ENCODE results near the gene KLHDC4.
"Not testable (repeated sequence)": the region's sequence is repeated elsewhere in the genome, so short reads cannot be mapped to it uniquely, and the experiment has no call there.

Gene KLHDC4

DNA sequence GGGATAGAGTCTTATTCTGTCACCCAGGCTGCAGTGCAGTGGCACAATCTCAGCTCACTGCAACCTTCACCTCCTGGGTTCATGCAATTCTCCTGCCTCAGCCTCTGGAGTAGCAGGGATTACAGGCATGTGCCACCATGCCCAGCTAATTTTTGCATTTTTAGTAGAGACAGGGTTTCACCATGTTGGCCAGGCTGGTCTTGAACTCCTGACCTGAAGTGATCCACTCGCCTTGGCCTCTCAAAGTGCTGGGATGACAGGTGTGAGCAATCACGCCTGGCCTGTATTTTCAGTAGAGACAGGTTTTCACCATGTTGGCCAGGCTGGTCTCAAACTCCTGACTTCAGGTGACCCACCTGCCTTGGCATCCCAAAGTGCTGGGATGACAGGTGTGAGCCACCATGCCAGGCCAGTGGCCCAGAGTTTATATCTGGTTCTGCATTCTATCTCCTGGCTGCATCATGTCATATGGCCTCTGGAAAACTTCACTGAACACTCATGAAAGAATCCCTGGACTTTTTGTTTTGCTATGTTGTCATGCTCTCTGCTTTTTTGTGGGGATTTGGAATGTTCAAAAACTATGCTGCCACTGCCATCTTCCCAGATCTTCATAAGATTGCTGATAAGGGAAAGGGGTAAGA lies 21.8 kb upstream of the KLHDC4 start:
- not testable (repeated sequence) for DNase-seq

DNA sequence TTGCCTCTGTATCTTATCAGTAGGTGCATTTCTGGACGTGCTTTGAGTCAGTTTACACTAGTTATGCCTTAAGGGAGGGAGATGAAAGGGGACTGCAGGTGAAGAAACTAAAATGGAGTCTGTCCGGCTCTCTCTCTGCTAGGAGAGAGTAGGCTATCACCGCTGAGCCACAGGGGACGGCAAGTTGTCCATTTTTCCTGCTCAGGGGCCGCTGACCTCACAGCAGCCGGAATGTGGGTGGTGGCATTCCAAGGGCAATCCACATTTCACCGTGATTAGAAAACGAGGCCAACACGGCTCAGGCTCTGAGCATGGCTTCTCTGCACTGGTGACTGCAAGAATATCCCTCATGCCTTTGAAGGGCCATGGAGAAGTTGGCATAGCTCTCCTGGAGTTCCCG lies 19.0 kb upstream of the KLHDC4 start:
- no peak for DNase-seq

DNA sequence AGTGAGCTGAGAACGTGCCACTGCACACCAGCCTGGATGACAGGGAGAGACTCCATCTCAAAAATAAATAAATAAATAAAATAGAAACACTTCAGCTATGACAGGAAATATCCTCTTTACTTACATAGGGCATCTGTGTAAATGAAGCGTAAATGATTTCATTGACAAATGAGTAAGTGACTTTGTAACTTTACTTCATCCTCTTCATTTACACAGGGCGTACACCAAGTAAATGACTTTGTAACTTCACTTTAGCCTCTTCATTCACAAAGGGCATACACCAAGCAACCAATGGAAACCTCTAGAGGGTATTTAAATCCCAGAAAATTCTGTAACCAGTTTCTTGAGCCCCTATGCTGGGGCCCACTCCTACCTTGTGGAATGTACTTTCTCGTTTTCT lies 16.2 kb upstream of the KLHDC4 start:
- no peak for DNase-seq

DNA sequence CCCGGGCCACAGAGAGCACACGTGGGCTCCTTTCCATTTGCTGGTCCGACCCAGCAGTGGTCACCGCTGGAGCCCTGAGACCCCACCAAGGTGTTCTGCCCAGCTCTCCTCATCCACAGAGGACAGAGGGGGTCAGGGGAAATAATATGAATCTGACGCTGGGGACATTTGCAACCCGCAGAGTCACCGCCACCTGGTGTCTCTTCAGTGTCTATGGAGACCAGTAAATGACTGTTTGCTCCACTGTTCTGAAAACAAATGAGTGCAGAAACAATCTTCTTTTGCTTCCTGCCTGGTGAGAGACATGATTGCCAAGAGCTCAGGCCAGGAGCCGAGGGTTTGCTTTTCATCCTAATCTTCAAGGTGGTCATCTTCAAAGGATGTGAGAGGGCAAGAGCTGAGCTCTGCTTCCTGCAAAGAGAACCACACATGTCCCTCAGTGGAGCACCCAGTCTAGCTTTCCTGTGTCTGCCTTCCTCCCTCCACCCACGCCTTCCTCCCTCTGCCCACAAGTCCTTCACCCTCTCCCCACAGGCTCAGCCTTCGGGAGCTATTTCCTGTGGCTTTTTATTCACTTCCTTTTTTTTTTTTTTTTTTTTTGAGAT lies 14.7 kb upstream of the KLHDC4 start:
- DNase-seq: peak; percentile 21

DNA sequence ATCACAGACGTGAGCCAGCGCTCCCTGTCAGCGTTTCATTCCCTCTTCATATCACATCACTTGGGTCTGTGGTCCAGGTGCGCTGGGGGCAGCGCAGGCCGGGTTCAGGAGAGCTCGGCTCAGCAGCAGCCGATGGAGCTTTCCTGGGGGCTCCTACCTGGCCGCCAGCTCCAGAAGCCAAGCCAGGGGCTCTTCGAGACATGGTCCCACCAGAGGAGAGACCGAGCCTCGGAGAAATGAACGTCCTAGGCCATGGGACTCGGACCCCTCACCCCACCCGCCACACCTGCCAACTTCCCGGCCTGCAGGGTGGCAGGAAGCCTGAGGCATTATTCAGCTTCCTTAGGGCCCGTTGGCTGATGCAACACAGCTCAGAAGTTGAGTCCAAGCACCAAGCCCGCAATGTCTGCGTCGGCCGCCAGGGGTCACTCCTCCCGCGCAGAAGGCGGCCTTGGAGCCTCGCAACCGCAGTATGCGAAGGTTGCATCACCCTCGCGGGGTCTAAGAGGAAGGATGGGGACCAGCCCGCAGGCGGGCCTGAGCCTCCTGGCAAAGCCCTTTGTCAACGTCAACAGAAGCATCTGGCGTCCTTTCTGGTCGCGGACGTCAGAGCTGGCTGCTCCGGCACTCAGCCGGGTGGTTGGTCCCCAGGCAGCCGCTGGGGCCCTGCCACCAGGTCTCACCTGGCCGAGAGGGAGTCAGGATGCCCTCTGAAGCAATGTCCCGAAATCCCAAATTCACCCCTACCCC lies 13.2 kb upstream of the KLHDC4 start:
- peak; percentile 89 for DNase-seq

DNA sequence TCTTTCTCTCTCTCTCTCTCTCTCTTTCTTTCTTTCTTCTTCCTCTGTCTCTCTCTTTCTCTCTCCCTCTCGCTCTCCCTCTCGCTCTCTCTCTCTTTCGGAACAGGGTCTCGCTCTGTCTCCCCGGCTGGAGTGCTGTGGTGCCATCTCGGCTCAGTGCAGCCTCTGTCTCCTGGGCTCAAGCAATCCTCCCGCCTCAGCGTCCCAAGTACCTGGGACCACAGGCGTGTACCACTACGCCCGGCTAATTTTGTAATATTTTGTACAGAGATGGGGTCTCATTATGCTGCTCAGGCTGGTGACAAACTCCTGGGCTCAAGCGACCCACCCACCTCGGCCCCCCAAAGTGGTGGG lies 12.7 kb upstream of the KLHDC4 start:
- no peak for DNase-seq

DNA sequence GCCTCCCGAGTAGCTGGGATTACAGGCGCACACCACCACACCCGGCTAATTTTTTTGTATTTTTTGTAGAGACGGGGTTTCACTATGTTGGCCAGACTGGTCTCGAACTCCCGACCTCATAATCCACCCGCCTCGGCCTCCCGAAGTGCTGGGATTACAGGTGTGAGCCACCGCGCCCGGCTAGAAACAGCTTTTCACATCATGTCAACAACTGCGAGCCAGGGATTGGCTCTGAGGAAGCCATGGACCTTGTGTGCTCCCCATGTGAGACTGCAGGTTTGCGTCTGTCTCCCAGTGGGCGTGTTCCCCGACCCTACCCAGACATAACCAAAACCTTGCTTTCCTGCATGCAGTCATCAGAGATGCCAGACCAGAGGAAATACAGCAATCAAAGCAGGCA lies 8.1 kb upstream of the KLHDC4 start:
- not testable (repeated sequence) for DNase-seq

DNA sequence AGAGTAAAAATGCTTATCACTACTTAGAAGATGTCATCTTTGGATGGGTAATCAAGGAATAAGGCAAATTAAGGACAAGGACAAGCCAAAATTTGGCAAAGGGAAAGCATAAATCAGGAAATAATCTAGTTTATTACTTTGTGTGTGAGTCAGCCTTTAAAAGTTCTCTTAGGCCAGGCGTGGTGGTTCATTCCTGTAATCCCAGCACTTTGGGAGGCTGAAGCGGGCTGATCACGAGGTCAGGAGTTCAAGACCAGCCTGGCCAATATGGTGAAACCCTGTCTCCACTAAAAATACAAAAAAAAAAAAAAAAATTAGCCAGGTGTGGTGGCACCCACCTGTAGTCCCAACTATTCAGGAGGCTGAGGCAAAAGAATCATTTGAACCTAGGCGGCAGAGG lies 1.7 kb upstream of the KLHDC4 start:
- DNase-seq: not testable (repeated sequence)

DNA sequence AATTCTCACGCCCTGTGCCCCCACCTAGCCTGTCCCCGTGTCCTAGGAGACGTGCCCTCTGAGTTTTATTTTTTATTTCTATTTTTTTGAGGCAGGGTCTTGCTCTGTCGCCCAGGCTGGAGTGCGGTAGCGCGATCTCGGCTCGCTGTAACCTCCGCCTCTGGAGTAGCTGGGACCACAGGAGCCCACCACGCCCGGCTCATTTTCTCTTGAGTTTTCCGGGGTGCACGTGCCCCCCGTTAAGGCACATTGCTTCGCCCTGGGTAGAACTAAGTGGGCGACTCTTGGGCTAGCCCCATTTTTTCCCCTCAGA lies 655 bp upstream of the KLHDC4 start:
- DNase-seq: no peak

DNA sequence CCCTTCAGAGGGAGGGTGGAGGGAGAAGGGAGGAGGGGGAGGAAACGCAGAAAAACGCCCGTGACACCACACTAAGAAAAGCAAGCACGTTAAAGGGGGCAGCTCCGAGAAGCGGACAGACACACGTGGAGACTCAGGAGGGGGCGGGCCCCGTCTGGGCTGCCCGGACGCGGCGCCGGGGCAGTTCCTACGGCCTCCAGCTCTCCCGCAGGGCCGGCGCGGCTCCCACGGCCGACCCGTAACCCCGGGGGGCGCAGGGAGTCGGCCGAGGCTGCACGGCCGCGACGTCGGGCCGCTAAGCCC lies 362 bp downstream of the KLHDC4 start:
- DNase-seq: peak; percentile 41

DNA sequence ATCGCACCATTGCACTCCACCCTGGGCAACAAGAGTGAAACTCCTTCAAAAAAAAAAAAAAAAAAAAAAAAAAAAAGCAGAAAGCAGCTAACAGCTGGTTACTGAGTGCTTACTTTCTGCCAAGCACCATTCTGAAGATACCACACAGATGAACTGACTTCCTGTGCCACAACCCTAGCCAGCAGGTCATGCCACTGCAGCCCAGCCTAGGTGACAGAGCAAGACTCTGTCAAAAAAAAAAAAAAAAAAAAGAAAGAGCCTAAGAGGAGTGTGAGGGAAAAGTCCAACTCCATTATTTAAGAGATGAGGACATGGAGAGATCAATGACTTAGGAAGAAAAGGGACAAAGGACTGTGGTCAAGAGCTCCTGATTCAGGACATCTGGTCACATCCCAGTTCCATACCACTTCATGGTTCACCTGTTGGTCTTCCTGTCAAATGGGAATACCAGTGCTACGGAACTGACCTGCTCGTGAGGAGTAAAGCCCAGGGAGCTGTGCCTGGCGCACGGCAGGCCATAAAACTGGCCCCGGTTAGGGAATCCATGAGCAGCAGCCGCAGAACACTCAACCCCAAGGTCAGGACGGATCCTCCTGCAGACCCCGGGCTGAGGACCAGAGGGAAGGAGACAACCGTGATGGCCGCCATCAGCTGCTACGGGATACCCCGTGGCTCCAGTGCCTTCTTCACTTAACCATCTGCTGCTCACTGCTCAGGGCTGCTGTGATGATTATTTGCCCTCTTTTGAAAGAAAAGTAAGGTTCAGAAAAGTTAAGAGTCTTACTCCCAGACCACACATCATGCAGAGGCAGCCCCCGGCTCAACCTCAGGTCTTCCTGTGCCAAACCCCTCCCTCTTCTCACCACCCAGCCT lies 950 bp downstream of the KLHDC4 start:
- no peak for DNase-seq

DNA sequence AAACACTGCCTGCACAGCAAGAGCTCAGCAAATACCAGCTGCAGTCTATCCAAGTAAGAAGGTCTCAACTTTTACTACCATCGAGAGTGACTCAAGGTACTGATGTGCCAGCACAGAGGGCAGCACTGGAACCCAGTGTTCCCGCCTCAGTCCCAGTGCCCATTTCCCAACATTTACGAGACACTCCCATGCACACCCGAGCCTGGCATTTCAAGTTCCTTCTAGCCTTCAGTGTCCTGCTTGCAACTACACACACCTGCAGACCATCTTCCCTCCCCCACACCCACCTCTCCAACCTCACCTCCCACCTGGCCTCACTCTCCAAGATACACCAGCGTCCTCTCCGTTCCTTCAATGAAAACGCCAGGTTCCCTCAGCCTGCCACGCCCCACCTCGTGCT lies 3.2 kb downstream of the KLHDC4 start:
- DNase-seq: no peak

DNA sequence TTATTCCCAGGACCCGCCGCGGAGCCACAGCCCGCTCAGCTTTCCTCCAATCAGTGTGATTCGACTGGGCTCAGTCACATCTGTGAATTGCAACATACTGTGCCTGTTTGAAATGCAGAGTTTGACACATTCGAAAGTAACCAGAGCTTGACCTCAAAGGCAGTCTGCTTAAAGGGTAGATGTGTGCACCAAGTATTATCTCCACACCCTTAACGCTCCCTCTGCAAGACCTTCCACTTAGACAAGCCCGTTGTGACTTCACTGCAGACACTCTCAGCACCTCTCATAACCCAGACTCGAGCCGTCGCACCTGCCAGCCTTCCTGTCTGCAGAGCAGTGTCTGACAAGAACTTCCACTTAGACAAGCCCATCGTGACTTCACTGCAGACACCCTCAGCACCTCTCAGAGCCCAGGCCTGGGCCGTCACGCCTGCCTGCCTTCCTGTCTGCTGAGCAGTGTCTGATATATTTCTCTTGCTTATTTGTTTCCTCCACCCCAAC lies 3.7 kb downstream of the KLHDC4 start:
- DNase-seq: no peak

DNA sequence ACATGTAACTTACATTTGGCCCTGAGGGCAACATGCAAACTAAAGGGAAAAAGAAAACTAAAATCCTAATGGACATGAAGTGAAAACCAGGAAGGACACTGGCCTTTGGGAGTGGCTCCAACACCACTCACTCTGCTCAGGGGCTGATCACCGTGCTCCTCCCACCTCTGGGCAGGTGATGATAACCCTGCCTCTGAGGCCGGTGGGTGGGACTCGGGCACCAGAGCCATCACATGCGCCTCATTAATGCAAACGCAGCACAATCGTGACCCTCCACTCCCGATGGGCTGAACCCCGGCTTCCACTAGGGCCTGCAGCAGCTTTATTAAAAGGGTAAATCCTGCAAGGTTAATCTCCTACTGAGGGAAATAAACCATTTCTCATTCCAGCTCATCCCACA lies 4.7 kb downstream of the KLHDC4 start:
- DNase-seq: no peak

DNA sequence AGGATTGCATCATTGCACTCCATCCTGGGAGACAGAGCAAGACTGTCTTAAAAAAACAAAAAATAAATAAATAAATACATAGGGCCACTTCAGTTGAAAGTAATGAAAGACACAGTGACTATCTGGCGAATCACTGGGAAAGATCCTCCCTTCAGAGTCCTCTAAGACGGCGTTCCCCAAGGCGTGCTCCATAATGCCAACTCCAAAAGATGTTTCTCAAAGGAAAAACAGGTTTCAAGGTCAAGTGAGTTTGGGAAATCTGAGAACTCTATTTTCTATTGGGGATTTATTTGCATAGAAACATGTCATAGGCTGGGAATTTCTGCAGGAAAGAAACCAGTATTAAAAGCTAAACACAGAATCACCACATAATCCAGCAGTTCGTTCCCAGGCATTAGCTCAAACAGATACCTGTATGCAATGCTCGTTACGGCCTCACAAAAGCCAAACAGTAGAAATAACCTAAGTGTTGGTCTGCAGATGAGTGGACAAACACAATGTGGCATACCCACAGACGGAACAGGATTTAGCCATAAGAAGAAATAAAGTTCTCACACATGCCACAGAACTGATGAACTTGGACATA lies 7.9 kb downstream of the KLHDC4 start:
- DNase-seq: no peak

DNA sequence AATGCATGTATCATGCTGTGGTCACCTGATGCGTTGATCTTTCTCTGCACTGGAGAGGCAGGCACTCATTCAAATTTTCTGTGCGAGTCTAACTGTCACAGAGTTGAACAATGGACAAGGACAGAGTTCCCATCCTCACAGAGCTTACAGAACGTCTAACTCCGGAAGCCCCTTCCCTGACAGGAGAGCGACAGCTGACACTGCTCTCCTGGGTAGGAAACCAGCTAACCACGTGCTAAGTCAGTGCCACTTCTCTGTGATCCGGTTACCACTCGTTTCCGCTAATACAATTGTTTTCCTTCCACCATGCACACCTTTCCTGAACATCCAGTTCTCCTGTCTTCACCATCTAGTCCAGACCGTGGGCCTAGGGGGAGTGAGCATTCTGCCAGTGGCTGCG lies 11.3 kb downstream of the KLHDC4 start:
- DNase-seq: no peak

DNA sequence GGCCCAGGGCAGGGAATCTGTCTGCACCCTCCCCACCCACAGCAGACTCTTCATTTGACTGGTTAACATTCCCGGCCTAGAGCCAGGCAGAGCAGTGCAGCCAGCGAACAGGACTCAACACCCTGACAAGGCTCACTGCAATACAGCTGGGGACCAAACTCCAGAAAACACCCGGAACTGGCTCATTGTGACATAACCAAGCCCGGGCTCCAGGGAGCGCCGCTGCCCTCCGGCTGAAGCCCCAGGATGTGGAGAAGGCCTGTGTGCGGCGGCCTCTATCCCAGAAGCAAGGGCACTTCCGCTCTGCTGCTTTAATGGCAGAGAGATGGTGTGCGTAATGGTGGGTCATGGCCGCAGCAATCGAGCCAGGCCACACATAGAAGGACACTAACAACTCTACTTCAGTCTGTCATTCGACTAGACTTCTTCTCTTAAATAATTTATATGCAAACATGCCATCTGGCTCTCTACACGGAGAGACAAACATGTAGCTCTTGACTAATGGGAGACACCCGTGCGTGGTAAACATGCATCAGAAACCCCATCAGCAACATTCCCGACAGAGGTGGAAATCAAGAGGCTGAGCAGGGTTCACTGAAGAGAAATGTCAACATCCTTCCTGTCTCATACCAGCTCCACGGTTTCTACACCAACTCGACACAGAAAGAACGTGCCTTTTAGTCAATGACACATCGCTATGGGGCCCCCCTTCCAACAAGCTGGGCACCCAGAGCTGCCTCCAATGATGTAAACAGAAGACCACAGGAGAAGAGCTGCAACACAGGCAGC lies 18.0 kb downstream of the KLHDC4 start:
- no peak for DNase-seq

DNA sequence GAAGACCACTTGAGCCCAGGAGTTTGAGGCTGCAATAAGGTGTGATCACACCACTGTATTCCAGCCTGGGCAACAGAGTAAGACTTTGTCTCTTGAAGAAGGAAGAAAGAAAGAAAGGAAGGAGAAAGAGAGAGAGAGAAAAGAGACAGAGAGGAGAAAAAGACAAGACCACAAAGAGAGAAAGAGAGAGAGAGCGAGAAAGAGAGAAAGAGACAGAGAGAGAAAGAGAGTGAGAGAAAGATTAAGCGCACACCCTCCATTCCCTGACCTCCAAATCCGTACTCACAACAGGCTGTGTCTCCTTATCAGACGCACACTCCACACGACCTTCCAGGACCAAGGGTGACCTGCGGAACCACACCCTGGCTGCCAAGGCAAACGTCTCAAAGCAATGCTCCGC lies 19.6 kb downstream of the KLHDC4 start:
- no peak for DNase-seq

DNA sequence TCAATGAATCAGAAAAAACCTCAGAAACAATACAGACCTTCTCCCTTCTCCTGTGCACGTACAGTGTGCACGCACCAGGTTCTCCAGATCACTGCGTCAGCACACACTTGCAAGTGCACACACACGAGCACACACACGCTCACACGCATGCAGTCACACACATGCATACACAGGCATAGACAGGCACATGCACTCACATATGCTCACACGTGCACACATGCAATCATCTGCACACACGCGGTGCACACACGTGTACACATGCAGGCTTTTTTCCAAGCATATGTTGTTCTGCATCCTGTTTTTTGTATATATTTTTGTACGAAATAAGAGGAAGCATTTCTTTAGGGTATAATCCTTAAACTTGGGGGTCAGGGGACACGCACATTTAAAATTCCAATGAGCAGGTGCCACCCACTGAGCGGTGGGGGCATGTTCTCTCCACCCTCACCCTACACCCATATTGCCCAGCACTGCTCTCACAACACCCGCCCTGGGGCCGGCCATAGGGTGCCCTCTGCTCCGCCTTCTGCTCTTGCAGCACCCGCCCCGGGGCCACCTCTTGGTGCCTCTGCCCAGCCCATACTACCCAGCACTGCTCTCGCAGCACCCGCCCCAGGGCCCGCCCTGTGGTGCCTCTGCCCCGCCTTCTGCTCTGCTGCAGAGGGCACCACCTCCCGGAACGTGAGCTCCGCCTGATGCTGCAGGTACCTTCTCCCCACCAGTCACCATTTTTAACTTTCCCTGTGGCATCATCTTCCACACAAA lies 20.9 kb downstream of the KLHDC4 start:
- DNase-seq: no peak

DNA sequence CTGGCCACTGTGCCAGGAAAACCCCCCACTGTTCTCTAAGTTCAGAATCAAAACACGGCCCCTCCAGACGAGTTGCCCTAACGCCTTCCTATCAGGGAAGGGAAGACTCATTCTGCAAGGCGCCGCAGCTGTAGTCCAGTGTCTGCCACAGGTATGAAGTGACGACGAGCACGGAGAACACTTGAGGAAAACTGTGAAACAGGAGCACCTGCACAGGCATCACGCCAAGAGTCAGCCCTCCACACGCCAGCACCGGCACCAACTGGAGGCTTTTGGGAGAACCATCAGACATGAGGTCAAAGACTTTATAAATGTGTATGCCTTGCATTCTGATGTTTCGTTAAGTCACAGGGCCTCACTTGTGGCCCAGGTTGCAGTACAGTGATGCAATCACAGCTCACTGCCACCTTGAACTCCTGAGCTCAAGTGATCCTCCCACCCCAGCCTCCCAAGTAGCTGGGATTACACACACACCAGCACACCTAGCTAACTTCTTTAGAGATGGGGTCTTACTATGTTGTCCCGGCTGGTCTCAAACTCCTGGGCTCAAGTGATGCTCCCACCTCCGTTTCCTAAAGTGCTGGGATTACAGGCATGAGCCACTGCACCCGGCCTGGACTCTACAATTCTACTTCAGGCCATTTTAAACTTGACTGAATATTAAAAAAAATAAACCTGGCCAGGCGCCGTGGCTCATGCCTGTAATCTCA lies 22.9 kb downstream of the KLHDC4 start:
- no peak for DNase-seq
